NCI-H146 (cell line): ENCODE measurements around the gene FILIP1L.

ENCODE experiments used
- DNase-seq: peaks from one replicate; lab custom pipeline; 2025; lab: John Stamatoyannopoulos, UW

FILIP1L gene

GRCh38 chr3:100125161-100125938, 11.0 kb upstream of the FILIP1L start:
- DNase-seq = peak; percentile 5

- no peak for DNase-seq
Measured at GRCh38 chr3:100124201-100124761, 10.0 kb upstream of the FILIP1L start.

GRCh38 chr3:100123112-100123511, 8.8 kb upstream of the FILIP1L start:
- DNase-seq = no peak

- no peak for DNase-seq
Measured at GRCh38 chr3:100122321-100122720, 8.0 kb upstream of the FILIP1L start.

GRCh38 chr3:100120693-100121092, 6.4 kb upstream of the FILIP1L start:
- DNase-seq = no peak

GRCh38 chr3:100120012-100120411, 5.7 kb upstream of the FILIP1L start:
- no peak for DNase-seq

GRCh38 chr3:100117093-100117492, 2.8 kb upstream of the FILIP1L start:
- no peak for DNase-seq

GRCh38 chr3:100113723-100114412, 433 bp downstream of the FILIP1L start:
- DNase-seq = no peak

GRCh38 chr3:100111728-100112127, 2.6 kb downstream of the FILIP1L start:
- DNase-seq = no peak

- DNase-seq = no peak
Measured at GRCh38 chr3:100110162-100110561, 4.1 kb downstream of the FILIP1L start.

- no peak for DNase-seq
Measured at GRCh38 chr3:100108464-100109079, 5.7 kb downstream of the FILIP1L start.

GRCh38 chr3:100107221-100107814, 7.0 kb downstream of the FILIP1L start:
- DNase-seq = no peak

GRCh38 chr3:100106531-100107141, 7.7 kb downstream of the FILIP1L start:
- no peak for DNase-seq

GRCh38 chr3:100106094-100106493, 8.2 kb downstream of the FILIP1L start:
- peak; percentile 16 for DNase-seq

- no peak for DNase-seq
Measured at GRCh38 chr3:100105501-100105900, 8.8 kb downstream of the FILIP1L start.

- no peak for DNase-seq
Measured at GRCh38 chr3:100104817-100105413, 9.4 kb downstream of the FILIP1L start.

GRCh38 chr3:100104442-100104798, 9.9 kb downstream of the FILIP1L start:
- DNase-seq = no peak

- DNase-seq = peak; percentile 48
Measured at GRCh38 chr3:100103558-100104441, 10.5 kb downstream of the FILIP1L start.

GRCh38 chr3:100102757-100103156, 11.5 kb downstream of the FILIP1L start:
- no peak for DNase-seq

GRCh38 chr3:100100425-100100824, 13.9 kb downstream of the FILIP1L start:
- no peak for DNase-seq

- DNase-seq = no peak
Measured at GRCh38 chr3:100099621-100100020, 14.7 kb downstream of the FILIP1L start.
